Keratinocyte (primary cell): ENCODE measurements around the gene ADH1C. TPM values are rescaled to one million over a fixed set of nuclear protein-coding genes. Genes with fewer than 3 reads are reported as not detected.

Experiments used
- DNase-seq: peaks from one replicate; pipeline ENCODE4 v3.0.0-alpha.2; 2011; ENCODE audit warnings: low read depth, missing footprints, low spot score
- FAIRE-seq: peaks from 2 replicates; lab custom pipeline; 2011; peaks lifted over from hg19 to GRCh38; lab: Jason Lieb, UNC
- H2AFZ ChIP-seq: 2 replicates; pipeline ENCODE4 v1.6.0; 2012; ENCODE audit warnings: low read length, control low read depth, inconsistent platforms; ENCODE audit not compliant: control insufficient read depth
- H3K27ac ChIP-seq: 2 replicates; pipeline ENCODE4 v1.5.1; 2011; ENCODE audit warnings: low read length; ENCODE audit not compliant: control insufficient read depth, insufficient read depth
- H3K27me3 ChIP-seq: 3 replicates; pipeline ENCODE4 v1.6.0; 2011; ENCODE audit warnings: low read length; ENCODE audit not compliant: control insufficient read depth, insufficient read depth; ENCODE audit errors: extremely low read depth
- H3K36me3 ChIP-seq, 2 experiments: 2 replicates in 1 of 2; 3 replicates in 1 of 2; pipeline ENCODE4 v1.5.1; 2011; ENCODE audit warnings: low read length in 2 of 2, mild to moderate bottlenecking in 1 of 2; ENCODE audit not compliant: control insufficient read depth in 2 of 2, insufficient read depth in 2 of 2; ENCODE audit errors: extremely low read depth in 1 of 2
- H3K4me1 ChIP-seq: 3 replicates; pipeline ENCODE4 v1.5.1; 2011; ENCODE audit warnings: low read length; ENCODE audit not compliant: control insufficient read depth, insufficient read depth; ENCODE audit errors: extremely low read depth
- H3K4me2 ChIP-seq: 3 replicates; pipeline ENCODE4 v1.6.0; 2011; ENCODE audit warnings: low read depth, low read length; ENCODE audit not compliant: control insufficient read depth, insufficient read depth; ENCODE audit errors: extremely low read depth
- H3K4me3 ChIP-seq, 3 experiments: fragments of 200-600 bp in 1 of 3; sonication (generic) in 1 of 3; 2 replicates in 2 of 3; 3 replicates in 1 of 3; pipeline ENCODE4 v1.5.1; 2011 to 2016; ENCODE audit warnings: low read length in 3 of 3, mild to moderate bottlenecking in 3 of 3, control low read depth in 2 of 3, inconsistent platforms in 1 of 3, low read depth in 1 of 3, mixed read lengths in 1 of 3, mixed run types in 1 of 3, moderate library complexity in 1 of 3; ENCODE audit not compliant: control insufficient read depth in 2 of 3, insufficient read depth in 2 of 3; ENCODE audit errors: extremely low read depth in 1 of 3
- H3K79me2 ChIP-seq: 2 replicates; pipeline ENCODE4 v1.6.0; 2012; ENCODE audit warnings: low read length; ENCODE audit not compliant: control insufficient read depth, insufficient read depth
- H3K9ac ChIP-seq: 3 replicates; pipeline ENCODE4 v1.6.0; 2011; ENCODE audit warnings: low read length; ENCODE audit not compliant: control insufficient read depth, insufficient read depth; ENCODE audit errors: extremely low read depth
- H3K9me1 ChIP-seq: 3 replicates; pipeline ENCODE4 v1.6.0; 2011; ENCODE audit warnings: low read length; ENCODE audit not compliant: control insufficient read depth, insufficient read depth; ENCODE audit errors: extremely low read depth
- H3K9me3 ChIP-seq: 2 replicates; pipeline ENCODE4 v1.5.1; 2012; ENCODE audit warnings: low read depth, low read length; ENCODE audit not compliant: control insufficient read depth
- H4K20me1 ChIP-seq: 3 replicates; pipeline ENCODE4 v1.6.0; 2011; ENCODE audit warnings: low read length; ENCODE audit not compliant: control insufficient read depth, insufficient read depth; ENCODE audit errors: extremely low read depth
- EZH2 ChIP-seq: IDR thresholded peaks from one replicate; pipeline ENCODE4 v1.6.1; 2012; ENCODE audit warnings: inconsistent platforms, mild to moderate bottlenecking, low read length, moderate library complexity
- dilution Hi-C: fragments of 300-500 bp; cut with MboI; formaldehyde crosslinking; loops from one replicate; pipeline ENCODE4 v1.7.0; 2020; ENCODE audit warnings: low sequenced_read_pairs; ENCODE audit not compliant: extremely low pct_ligation_motif_present
- polyA plus RNA-seq, 5 experiments: library from polyadenylated mRNA; depleted of rRNA in 3 of 5; stranded (reverse) in 3 of 5; stranded (forward) in 1 of 5; unstranded in 1 of 5; fragments of >200 nt; gene quantifications; 1 replicate in 1 of 5; 2 replicates in 3 of 5; 3 replicates in 1 of 5; pipeline versions ENCODE4 v1.2.1 to v1.2.3, GENCODE V29; 2011 to 2012; ENCODE audit warnings: missing spikeins in 2 of 5, low read depth in 1 of 5, low replicate concordance in 1 of 5
- TF ChIP-seq, protein P1 (sequence below), 3 experiments: IDR thresholded peaks in 1 of 3; conservative IDR thresholded peaks in 1 of 3; optimal IDR thresholded peaks in 1 of 3; 2 replicates in 2 of 3; 3 replicates in 1 of 3; pipeline versions ENCODE3 to v1.5.1; 2011; ENCODE audit warnings: low read length in 3 of 3, mild to moderate bottlenecking in 3 of 3, moderate library complexity in 2 of 3, control low read depth in 1 of 3, inconsistent platforms in 1 of 3; ENCODE audit not compliant: insufficient read depth in 2 of 3; ENCODE audit errors: extremely low read depth in 1 of 3

The ADH1C gene
- polyA plus RNA-seq, 1 donor (not counting 4 experiments of a cell fraction or from before 2014, with no cell fraction given): 0.03 TPM

DNA sequence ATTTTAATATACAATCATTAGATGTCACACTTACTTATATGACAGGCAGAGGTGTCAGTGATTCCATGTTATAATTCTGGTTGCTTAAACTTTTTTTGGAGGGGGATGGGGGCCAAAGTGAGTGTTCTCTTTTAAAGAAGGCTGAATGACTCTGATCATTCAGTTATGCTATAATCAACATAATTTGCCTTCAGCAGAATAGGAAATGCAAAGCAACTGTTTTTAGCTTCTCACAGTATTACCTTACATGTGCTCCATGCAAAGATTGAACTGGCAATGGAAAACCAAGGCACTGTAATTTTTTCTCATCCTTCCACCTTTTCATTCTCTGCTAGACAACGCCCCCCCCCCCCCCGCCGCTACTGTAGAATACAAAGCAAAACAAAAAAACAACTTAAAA lies 13.4 kb downstream of the ADH1C start:
- H3K27ac ChIP-seq: no peak overlapping the region
- H3K27me3 ChIP-seq: no peaks in the 10 kb centered on the region
- H3K9me3 ChIP-seq: no peaks in the 10 kb centered on the region
- no peak overlapping the region for H3K4me3 ChIP-seq
- H3K79me2 ChIP-seq: no peaks in the 10 kb centered on the region
- no peaks in the 10 kb centered on the region for H3K9me1 ChIP-seq
- dilution Hi-C loops: no loop called here
- no peak overlapping the region for H3K4me2 ChIP-seq
- TF ChIP-seq, protein P1, sequence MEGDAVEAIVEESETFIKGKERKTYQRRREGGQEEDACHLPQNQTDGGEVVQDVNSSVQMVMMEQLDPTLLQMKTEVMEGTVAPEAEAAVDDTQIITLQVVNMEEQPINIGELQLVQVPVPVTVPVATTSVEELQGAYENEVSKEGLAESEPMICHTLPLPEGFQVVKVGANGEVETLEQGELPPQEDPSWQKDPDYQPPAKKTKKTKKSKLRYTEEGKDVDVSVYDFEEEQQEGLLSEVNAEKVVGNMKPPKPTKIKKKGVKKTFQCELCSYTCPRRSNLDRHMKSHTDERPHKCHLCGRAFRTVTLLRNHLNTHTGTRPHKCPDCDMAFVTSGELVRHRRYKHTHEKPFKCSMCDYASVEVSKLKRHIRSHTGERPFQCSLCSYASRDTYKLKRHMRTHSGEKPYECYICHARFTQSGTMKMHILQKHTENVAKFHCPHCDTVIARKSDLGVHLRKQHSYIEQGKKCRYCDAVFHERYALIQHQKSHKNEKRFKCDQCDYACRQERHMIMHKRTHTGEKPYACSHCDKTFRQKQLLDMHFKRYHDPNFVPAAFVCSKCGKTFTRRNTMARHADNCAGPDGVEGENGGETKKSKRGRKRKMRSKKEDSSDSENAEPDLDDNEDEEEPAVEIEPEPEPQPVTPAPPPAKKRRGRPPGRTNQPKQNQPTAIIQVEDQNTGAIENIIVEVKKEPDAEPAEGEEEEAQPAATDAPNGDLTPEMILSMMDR (optimal IDR thresholded peaks at IDR 0.05 in 1 of 3, IDR thresholded peaks at IDR 0.05 in 1 of 3, conservative IDR thresholded peaks at IDR 0.05 in 1 of 3; ENCODE audit: extremely low read depth in 1 of 3, insufficient read depth in 2 of 3, low read length in 3 of 3): no peak
- no peak for TF ChIP-seq EZH2
- no peaks in the 10 kb centered on the region for H3K36me3 ChIP-seq
- H3K9ac ChIP-seq: no peak overlapping the region
- no peaks in the 10 kb centered on the region for H3K4me1 ChIP-seq
- no peaks in the 10 kb centered on the region for H4K20me1 ChIP-seq
- FAIRE-seq (no peak), DNase-seq (no peak)
- H2AFZ ChIP-seq: no peak overlapping the region

GRCh38 chr4:99336553-99336952 lies 16.0 kb downstream of the ADH1C start:
- Histone ChIP-seq H3K4me3 (no peak overlapping the region), H3K4me1 (no peaks in the 10 kb centered on the region), H2AFZ (no peak overlapping the region), H3K4me2 (no peak overlapping the region), H3K27me3 (no peaks in the 10 kb centered on the region), H4K20me1 (no peaks in the 10 kb centered on the region), H3K9me1 (no peaks in the 10 kb centered on the region), H3K9ac (no peak overlapping the region), H3K36me3 (no peaks in the 10 kb centered on the region), H3K9me3 (no peaks in the 10 kb centered on the region), H3K27ac (no peak overlapping the region), H3K79me2 (no peaks in the 10 kb centered on the region)
- TF ChIP-seq, protein P1 (optimal IDR thresholded peaks at IDR 0.05 in 1 of 3, IDR thresholded peaks at IDR 0.05 in 1 of 3, conservative IDR thresholded peaks at IDR 0.05 in 1 of 3; ENCODE audit: extremely low read depth in 1 of 3, insufficient read depth in 2 of 3, low read length in 3 of 3): no peak
- DNase-seq (no peak), FAIRE-seq (no peak)
- dilution Hi-C loops: no loop called here
